EL (cell line): ENCODE measurements around the gene CELF2.

Source experiments
- DNase-seq: peaks from one replicate; pipeline ENCODE4 v3.0.0-alpha.2; 2016

Gene CELF2

DNA sequence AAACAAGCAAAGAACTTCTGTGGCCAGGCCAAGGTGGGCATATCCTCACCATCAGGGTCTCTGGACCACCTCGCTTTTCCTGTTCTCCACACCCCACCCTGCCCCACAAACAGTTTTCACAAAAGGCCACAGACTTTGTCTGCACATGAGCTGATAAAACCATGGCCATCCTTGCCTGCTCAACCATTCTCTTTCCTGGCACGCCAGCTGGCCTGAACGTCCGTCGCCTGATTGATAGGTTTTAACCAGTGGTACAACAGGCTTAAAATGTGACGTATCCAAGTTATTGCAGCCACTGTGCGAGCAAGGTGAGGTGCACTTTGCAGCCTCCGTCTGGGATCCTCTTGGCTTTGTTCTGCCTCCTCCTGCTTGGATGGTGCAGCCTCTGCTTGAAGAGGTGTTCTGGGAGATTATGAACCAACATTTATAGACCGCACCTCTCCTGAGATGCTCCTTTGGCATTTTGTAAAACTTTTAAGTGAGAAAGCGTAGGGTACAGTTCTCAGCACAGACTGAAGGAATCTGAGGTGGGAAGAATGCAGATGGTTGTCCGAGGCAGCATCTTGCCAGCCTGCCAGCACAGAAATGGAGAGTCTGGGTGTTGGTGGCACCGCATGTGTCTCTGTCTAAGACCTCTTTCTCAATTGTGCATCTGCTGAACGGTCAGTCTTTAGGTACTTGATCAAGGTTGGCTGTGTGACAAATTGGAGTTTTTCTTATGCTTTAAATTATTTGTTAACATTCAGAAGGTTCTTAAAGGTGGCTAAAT, 288.3 kb downstream of the CELF2 start:
- DNase-seq, result no peak

DNA sequence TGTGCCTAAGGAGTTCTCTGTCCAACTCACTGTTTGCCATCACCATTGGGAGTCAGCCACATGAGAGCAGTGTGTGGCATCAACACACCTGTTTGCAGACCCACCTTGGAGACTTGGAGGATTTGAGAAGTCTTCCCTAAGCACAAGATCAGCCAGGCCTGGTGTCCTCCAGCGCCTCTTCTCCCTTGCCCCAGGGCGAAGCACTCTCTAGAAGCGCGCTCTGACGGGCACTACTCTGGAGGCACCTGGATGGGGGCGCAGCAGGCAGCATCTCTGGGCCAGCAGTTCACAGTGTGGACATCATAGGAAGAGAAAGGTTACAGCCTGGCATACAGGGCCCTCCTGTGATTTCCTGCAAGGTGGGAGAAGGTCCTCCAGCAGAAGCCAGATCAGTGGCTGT, 289.3 kb downstream of the CELF2 start:
- no peak for DNase-seq

DNA sequence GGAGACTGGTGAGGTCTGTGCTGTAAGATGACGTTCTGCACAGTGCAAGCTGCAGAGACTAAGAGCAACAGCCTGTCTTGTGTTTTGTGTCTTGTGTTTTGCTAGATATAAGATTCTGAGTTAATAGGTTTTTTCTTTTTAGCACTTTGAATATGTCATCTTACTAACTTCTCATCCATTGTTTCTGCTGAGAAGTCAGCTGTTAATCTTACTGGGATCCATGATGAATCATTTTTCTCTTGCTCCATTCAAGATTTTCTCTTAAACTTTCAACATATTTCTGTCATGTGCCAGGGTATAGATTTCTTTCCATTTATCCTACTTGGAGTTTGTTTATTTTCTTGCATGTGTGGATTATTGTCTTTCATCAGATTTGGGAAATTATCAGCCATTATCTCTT, 290.3 kb downstream of the CELF2 start:
- DNase-seq, result no peak

DNA sequence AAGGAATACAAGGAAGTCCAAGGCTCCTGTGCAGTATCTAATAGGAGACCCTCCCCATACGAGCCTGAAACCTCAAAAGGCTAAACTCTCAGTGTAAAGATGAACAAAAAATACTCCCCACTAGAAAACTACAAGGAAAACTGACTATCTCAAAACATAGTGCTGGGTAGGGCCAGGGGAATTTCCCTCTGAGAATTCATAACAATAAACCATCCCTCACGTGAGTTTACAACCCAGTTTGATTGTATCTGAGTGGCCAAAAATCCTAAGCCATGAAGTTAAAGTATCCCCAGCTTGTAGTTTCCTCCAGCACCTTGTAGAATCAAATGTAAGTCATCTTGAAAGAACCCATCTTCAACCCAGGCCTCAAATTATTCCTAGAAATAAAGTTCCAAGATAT, 293.4 kb downstream of the CELF2 start:
- no peak for DNase-seq

DNA sequence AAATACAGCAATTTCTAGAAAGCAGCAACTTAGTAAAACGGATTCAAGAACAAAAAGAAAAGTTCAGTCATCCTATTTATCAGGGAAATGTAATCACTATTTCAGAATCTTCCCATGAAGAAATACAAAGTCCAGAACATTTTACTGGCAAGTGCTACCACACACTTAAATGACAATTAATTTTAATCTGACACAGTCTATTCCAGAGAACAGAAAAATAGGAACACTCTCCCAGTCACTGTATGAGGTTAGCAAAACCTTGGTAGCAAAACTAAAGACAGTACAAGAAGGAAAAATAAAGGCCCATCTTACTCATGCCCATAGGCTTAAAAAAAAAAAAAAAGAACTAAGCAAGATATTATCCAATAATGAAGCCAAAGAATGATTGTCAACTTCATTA, 295.8 kb downstream of the CELF2 start:
- DNase-seq, result no peak

DNA sequence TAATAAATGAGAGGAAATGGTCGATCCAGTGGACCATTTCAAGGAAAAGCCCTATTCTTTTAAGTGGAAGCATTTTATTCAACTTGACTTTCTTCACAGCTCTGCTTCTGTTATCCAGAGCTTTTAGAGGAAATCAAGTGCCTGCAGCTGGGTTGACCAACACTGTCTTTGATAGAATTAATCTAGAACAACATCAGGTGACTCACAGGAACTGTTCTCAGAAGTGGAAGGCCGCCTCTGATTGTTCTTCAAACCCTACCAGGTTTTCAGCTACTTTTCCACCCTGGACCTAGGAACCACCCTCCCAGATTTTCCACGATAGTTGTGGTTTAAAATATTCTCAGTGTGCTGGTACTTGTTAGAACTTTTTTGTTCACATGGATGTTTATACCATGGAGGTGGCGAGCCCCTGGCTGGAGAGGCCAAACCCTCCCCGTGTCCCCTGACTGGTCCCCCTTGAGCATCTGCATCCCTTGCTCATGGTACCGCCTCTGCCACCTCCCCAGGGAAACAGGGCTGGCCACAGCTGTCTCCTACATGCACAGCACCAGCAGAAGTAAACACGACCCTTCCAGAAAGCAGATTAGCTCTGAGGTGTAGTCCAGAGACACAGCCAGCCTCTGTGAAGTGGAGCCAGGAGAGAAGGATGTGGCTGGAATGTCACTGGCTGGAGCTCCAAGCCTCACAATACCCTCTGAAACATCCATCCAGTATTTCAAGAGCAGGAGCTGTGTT, 300.4 kb downstream of the CELF2 start:
- DNase-seq, result no peak

DNA sequence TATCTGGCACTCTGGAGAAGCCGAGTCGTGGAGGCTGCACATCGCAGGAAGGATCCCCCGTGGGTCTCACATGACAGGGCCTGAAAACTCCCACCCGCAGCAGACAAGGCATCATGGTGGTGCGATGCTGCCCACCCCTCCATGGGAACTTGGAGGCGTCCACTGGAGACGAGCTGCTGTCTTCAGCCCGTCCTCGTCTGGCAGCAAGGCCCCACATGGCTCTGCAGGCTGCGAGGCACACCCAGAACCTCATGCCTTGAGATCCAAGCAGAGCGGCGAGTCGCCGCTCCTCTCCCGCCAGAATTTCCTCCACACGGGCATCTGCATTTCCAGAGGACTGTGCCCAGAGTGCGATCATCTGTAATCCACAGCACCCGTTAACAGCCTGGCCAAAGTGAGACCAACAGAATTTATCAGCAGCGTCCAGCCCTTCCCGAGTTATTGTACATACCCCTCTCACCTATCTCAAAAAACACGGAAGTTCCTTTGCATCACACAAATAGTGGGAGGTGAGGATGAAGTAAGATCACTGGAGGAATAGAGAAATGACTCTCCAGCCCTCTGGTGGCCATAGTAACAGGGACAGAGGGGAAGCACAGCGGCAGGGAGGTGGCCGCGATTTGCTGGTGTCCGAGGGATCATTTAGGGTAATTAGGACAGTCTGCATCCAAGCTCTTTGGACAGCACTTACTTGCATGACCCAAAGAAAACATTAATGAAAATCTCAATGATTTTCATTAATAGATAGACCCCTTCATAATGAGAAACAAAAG, 301.3 kb downstream of the CELF2 start:
- no peak for DNase-seq

DNA sequence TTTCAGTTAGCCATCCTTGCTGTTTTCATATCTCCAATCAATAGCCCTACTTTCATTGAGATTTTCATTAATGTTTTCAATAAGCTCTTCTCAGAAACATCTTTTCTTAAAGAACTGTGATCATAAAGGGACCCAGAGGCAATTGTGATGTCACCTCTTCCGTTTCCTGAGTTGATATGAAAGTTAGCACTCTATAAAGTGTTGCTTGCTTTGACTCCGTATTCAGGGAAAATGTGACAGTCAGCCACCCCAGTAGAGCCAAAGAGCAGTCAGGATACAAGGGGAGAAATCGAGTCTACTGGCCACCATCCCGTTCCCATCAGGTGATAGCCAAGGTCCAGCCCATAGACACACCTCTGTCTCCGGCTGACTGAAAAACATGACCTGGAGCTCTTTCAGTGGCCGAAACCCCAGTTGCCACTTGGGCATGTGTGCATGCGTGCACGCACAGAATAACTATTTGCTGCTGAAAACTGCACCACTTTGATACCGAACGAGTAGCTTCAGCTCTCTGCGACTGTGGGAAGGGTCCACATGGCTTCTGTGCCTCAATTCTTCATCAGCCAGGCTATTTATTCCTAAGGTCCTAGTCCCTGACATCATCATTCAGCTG, 302.4 kb downstream of the CELF2 start:
- no peak for DNase-seq

DNA sequence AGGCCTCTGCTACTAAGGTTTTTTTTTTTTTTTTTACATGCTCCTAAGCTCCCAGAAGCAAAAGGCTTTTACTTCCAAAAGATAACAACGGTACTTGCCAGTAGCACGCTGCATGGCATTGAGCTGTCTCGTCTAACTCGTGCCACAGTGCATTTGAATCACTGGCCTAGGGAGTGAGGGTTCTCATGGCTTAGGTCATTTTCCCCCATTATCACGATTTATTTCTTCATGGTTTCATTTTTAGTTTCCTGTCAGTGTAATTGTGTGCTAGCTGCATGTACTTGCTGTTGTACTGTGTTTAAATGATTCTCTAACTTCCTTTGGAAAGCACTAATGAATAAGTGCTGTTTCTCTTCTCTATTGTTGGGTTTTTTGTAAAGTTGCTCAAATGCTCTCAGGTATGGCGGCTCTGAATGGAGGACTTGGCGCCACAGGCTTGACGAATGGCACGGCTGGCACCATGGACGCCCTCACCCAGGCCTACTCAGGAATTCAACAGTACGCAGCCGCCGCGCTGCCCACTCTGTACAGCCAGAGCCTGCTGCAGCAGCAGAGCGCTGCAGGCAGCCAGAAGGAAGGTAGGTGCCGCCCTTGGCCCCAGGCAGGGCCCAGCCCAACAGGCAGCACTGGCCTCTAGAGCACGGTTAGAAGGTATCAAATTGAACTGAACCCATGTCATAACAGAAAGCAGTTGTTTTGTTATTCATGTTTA, 303.3 kb downstream of the CELF2 start:
- DNase-seq, result no peak

DNA sequence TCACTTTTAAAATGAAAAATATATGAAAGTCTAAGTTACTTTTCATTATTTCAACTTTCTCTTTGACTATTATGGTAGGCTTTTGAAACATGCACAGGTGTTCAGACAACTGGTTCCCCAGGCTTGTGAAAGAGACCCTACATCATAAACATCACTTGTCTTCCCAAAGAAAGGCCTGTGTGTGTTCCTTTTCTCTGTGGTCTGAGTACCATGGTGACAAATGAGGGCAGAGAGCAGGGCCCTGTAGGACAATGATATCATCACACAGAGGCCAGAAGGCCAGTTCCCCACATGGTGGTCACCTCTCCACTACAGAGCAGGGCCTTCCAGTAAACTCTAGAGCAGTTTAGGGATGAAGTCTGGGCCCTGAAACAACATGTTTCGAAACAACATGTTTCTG, 305.0 kb downstream of the CELF2 start:
- DNase-seq, result no peak

DNA sequence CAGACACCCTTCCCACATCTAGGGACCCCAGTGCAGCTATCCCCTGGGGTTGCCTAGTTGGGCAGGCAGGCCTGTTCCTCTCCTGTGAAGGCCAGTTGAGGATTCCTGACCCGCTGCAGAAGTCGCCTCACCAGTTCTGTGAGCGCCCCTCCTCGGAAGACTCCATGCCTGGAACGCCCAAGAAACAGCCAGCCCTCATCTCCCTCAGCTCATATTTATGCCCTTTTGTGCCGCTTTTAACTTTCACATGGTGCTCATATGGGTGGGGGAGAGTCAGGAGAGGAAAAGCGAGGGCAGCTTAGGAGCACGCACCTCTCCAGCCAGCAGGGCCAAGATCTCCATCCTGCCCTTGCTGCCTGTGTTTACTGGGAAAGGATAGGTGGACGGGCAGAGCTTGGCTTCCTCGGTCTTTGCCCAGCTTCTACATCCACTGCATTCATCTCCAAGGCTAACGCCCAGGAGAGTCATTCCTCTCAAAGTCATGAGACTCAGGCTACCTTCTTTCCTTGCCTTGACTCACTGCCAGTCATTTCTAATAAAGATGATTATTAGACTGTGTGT, 307.2 kb downstream of the CELF2 start:
- DNase-seq, result no peak

DNA sequence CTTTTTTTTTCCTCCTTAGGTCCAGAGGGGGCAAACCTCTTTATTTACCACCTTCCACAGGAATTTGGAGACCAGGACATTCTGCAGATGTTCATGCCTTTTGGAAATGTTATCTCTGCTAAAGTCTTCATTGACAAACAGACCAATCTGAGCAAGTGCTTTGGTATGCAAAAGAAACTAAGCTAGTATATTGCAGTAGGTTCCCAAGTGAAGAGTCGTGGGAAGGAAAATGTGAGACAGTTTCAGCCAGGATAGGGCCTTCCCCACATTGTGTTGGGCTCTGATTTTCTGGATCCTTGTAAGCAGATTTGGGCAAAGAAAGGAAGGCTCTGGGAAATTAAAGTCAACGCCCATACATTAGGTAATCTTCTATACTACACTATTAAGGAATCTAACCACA, 308.1 kb downstream of the CELF2 start:
- DNase-seq, result peak; percentile 16

DNA sequence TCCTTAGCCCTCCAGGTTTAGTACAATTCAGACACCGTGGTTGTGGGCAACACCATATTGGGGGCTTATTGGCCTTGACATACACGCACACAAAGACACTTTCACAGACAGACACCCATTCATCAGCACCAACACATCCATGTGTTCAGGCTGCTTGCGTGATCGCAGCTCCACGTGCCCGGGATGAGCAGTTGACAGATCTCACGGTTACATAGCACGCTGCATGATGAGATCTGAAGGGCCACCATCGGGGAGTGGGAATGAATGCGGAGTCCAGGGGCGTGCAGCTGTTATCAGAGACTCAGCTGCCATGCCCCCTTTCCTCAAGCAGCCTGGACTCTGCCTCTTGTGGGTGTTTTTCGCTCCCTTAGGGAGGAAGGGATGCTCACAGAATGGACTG, 308.6 kb downstream of the CELF2 start:
- no peak for DNase-seq

DNA sequence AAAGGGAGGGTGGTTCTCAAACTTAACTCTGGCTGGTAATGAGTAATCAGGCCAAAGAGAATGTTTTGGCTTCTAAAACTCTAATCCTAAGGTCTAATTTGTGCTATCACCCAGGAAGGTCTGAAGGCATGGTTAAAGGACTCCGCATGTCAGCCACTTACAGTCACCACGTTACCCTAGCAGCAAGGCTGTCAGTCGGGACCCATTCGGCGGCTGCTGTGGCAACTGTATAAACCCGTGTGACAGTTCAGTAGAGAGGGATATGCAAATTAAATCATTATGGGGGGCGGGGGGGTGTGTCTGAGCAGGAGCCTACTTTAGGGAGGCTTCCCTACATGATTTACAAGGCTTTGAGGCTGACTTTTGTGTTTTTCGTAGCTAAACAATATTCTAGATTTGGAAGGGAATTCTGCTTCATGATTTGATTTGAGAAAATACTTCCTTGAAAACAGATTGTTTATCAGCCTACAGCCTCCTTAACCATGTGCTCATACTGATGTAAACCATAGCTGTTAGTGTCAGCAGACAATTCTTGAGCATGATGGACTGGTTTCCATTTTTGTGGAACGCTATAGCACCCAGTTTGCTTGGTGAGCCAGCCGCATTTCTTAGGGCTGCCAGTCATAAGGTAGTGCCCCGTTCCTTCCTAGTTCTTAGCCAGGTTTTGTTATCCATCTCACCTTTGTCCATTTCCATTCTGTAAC, 309.4 kb downstream of the CELF2 start:
- DNase-seq, result no peak

DNA sequence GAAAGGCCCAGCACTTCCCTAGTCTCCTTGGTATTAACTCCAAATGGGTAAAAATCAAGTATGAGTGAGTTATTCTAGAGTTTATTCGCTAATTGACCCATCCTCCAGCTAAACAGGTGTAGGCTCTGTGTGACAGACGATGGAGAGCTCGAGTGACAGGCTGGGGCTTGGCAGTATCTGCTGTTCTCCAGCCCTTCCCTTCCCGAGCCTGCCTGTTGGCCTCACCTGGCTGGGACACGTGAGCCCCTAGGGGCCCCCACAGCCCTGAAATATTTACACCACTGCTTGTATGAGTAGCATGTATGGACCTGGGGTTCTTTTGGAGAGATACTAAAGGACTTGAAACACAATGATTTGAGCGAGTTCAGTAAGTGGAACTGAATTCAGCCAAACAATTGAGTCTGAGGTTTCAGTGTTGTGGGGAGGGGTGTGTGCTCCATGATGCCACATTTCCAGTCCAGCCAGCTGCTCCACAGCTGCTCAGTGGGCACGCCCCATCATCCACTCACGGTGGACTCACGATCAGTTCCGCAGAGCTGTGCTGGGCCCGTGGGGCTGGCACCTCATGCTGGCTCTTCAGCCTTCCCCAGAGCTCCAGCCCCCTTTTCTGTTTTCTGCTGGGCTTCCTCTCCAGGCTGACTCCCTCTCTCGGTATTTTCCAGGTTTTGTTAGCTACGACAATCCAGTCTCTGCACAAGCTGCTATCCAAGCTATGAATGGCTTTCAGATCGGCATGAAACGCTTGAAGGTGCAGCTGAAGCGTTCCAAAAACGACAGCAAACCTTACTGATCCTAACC, 310.8 kb downstream of the CELF2 start:
- DNase-seq, result no peak

DNA sequence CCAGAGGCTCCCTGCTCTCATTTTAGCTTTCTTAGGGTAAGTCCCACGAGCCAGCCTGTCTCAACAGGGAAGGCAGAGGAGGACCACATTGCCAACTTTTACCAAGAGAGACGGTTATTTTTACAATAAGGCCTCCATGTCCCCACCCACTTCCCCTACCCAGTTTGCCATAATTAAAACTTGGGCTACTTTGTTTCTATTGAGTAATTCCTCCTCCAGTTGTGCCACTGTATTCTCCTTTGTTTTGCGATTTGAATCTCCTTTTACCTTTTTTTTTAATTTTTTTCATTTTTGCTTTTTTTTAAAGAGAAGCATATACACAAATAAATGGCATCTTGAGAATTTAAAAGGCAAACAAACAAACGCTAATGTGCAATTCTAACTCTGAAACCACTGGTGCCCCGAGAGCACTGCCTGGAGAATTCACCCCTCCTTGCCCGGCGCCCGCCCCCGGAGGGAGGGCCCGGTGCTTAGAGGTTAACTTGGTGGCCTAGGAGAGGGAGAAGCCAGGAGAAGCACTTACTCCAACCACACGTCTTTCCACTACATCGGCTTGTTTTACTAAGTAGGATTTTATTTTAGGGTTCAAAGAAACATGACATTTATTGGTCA, 311.5 kb downstream of the CELF2 start:
- DNase-seq, result no peak

DNA sequence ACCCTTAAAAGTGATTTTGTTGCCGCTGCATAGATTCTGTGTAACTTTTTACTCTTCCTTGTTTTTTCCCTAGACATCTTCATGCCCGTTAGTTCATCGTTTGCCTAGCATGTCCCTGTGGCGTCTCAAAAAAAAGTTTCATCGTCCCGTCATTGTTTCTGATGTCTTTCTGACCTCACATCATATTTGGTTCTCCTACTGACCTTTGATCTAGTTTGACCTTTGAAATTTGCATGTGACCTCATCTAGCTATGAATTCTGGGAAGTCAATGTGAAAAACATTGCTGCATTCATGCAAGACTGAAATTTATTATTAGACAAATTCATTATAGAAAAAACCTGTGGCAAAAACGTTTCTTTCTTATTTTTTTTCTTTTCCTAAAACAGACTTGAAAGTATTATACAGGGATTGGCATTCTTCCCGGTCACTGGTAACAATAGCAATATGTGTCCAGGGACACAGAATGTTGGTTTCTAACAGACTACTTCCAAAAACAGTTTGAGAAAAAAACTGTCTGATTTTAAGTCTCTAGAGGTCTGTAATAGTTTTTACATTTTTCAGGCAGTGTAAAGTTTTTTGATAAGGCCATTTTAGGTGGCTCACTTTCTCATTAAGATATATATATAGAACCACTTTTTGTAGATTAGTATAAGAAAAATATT, 312.8 kb downstream of the CELF2 start:
- no peak for DNase-seq

DNA sequence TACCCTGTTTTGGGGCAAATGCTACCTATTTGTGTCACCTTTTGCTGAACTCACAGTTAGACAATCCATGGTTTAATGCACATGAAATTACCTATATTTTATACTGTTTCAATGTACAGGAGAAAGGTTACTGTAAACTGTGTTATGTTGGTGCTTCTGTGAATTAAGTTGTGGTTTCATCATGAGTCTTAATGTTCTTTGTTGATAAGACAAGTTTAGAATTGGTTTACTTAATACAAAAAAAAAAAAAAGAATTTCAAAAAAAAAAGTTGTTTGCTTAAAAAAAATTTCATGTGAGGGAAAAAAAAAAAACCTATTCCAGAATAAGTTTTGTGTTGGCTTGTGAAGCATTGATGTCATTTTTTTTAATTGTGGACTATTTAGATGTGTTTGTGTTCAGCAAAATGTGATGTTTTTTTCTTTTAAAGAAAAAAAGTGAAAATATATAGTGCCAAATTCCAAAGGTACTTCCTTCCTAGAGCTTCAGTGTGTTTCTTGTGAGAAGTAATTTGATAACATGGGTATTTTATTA, 313.4 kb downstream of the CELF2 start:
- no peak for DNase-seq

DNA sequence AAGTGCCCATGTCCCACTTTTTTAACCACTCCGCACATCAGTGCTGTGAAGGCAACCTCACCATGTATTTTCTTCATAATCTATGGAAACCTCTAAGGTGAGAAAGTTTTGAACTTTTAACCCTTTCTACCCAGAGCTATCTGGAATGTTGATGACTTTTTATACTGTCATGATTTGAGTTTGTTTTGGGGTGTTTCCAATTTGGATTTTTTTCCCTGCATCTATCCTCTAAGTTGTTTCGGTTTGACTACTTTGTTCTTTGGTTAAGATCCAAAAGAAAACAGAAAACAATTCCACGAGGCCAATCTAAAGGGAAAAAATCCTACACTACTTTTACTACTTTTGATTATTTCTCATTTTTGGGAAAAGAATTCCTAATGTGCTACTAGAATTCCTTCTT, 314.1 kb downstream of the CELF2 start:
- no peak for DNase-seq

DNA sequence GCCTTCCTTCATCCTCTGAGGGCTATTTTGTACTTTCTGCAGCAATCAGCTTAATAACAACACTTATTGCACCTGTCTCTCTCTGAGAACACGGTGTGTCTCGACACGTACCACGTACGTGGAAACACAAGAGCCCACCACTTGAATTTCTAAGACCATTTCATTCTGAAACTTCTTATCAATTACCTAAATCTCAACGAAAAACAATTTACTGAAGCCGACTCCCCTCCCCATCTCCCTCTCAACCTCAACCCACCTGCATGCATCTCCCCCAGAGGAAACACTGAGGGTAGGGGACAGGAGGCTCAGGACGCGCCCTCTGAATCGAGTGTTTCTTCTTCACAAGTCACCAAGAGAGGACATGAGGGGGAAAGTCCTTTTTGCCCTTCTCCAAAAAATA, 315.2 kb downstream of the CELF2 start:
- no peak for DNase-seq
